ENCODE data around the gene BORCS8.

BORCS8 gene

GRCh38 chr19:19165396-19165795 is 26.6 kb downstream of the BORCS8 start:
- TF ChIP-seq CTCF (IDR thresholded peaks at IDR 0.05; ENCODE audit: low read depth, low read length, missing control alignments): no peak
- in situ Hi-C loops (cut with HindIII; ENCODE audit: low sequenced_read_pairs): no loop called here
- H3K4me3 ChIP-seq (ENCODE audit: low read depth, low read length): no peak overlapping the region

GRCh38 chr19:19162495-19162894 is 29.5 kb downstream of the BORCS8 start:
- TF ChIP-seq CTCF (IDR thresholded peaks at IDR 0.05; ENCODE audit: low read depth, low read length, missing control alignments): no peak
- no peak overlapping the region for H3K4me3 ChIP-seq (ENCODE audit: low read depth, low read length)
- in situ Hi-C loops (cut with HindIII; ENCODE audit: low sequenced_read_pairs): no loop called here
- DNase-seq (ENCODE audit: low read depth): no peak

More at GRCh38 chr19:19165396-19165795, 26.6 kb downstream of the BORCS8 start:
- no peak for DNase-seq (ENCODE audit: low read depth)

GRCh38 chr19:19160461-19161035 is 31.4 kb downstream of the BORCS8 start:
- no peak overlapping the region for H3K4me3 ChIP-seq (ENCODE audit: low read depth, low read length)
- in situ Hi-C loops (cut with HindIII; ENCODE audit: low sequenced_read_pairs): no loop called here
- TF ChIP-seq CTCF (IDR thresholded peaks at IDR 0.05; ENCODE audit: low read depth, low read length, missing control alignments): no peak
- no peak for DNase-seq (ENCODE audit: low read depth)

GRCh38 chr19:19159534-19159933 is 32.4 kb downstream of the BORCS8 start:
- no peak for DNase-seq (ENCODE audit: low read depth)
- no peak for TF ChIP-seq CTCF (IDR thresholded peaks at IDR 0.05; ENCODE audit: low read depth, low read length, missing control alignments)
- in situ Hi-C loops (cut with HindIII; ENCODE audit: low sequenced_read_pairs): no loop called here
- no peak overlapping the region for H3K4me3 ChIP-seq (ENCODE audit: low read depth, low read length)

DNA sequence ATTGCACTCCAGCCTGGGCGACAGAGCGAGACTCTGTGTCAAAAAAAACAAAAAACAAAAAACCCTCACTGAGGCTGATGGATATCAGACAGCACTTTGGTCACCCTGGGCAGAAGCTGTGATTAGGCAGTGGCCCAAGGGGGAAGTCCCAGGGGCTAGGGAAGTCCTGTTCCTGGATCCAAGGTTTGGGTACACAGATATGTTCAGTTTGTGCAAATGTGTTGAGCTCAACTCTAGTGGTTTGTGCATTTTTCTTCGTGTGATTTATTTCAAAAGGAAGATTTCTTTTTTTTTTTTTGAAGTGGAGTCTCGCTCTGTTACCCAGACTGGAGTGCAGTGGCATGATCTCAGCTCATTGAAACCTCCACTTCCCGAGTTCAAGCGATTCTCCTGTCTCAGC is 34.1 kb downstream of the BORCS8 start:
- DNase-seq (ENCODE audit: low read depth): no peak
- TF ChIP-seq CTCF (IDR thresholded peaks at IDR 0.05; ENCODE audit: low read depth, low read length, missing control alignments): no peak
- in situ Hi-C loops (cut with HindIII; ENCODE audit: low sequenced_read_pairs): no loop called here
- H3K4me3 ChIP-seq (ENCODE audit: low read depth, low read length): no peak overlapping the region

DNA sequence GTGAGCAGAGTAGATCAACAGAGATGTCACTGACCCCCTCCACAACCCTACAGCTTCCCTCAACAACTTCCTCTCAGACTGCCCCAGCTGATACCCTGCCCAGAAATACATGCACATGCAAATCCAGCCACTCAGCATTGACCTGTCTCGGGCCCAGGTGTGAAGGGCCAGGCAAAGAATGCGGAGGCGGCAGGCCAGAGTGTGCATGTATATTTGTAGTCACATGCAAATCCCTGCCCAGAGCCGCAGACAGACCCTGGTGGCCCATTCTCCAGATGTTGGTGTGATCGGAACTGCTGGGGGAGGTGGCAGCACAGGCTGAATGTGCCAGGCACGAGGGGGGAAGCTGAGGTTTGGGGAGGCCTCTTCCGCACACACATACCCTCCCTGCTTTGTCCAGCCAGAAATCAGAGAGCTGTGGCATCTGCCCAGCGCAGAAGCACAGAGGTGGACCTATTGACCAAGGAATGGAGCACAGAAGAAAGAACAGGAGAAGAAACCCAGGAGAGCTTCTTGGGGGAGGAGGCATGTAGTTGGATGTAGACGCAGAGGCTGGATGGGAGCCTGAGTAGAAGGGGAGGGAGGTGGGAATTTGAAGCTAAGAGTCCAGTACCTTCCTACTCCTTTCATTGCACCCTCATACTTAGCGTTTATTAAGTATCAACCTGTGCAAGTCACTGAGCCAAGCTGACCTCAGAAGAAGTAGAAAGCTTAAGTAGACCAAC is 36.3 kb downstream of the BORCS8 start:
- no peak for TF ChIP-seq CTCF (IDR thresholded peaks at IDR 0.05; ENCODE audit: low read depth, low read length, missing control alignments)
- DNase-seq (ENCODE audit: low read depth): no peak
- H3K4me3 ChIP-seq (ENCODE audit: low read depth, low read length): no peak overlapping the region
- in situ Hi-C loops (cut with HindIII; ENCODE audit: low sequenced_read_pairs): no loop called here
